ENCODE data around the gene MMP3.
"Not testable (repeated sequence)": the region's sequence is repeated elsewhere in the genome, so short reads cannot be mapped to it uniquely, and the experiment has no call there.

The MMP3 gene

DNA sequence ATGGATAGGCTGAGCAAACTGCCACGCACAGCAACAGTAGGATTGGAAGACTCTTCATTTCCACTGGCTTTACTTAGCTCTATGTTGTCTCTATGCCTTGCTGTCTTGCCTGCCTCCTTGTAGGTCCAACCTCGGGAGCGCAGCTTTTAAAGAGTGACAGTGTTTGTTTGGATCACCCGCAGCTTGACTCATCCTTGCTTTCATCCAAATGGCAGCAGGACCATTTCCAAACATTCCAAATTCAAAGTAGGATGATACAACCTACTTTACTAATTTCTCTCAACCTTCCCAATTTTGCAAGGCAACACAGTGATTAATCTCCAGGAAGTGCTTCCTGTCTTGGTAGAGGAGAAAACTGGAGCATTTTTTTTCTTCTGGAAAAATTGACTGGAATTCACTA, at the start of gene MMP3:
TSS of gene MMP3 (minus strand) at position 121 of the 400 bp plus-strand sequence. CDS start at position 58, 63 bp downstream.
- no peak for DNase-seq

DNA sequence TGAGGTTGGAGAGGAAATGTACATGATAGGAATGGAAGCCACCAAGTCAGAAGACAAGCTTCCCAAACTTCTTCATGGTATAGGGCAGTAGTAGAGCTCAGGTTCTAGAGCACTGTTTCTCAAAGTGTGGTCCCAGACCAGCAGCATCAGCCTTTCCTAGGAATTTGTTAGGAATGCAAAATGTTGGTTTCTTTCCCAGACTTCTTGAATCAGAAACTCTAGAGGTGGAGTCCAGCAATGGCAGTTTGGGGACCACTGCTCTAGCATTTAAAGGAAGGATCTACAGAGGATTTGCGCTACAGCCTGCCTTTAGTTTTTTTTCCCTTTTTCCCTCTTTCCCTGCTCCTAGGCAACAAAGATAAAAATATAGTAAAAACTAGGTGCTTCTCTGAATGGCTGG, 48.3 kb upstream of the MMP3 start:
- no peak for DNase-seq

DNA sequence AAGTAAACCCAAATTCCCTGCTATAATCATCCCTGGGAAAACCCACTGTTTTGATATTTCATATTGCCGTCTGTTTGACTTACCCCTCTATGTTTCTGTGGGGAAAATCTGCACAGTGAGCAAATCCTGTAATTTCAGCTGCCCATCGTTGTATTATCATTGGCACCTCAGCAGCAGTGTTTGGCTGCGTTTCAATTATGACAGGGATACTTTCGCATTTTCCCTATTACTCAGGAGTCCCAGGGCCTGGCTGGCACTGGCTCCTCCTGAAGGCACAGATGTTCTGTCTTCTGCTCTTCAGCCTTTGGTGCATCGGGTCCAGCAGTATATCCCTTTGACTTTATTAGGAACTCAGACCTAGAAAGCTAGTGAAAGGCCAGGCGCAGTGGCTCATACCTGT, 43.6 kb upstream of the MMP3 start:
- DNase-seq, result no peak

DNA sequence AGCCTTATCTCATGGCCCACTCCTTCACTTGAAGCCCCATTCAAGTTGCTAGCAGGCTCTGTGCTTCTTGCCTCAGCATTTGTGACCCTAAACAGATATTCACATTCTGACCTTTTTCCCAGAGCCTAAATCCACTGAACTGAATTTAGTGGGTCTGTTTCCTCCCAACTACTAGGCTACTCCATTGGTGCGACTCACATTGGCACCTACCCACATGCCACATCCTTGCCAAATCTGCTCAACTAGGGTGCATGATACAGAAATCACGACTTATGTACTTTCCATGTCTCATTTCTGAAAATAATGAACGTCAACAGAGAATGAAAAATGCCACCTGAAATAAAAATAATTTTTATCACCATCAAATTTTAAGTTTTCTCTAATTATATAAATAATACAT, 39.7 kb upstream of the MMP3 start:
- DNase-seq, result no peak

DNA sequence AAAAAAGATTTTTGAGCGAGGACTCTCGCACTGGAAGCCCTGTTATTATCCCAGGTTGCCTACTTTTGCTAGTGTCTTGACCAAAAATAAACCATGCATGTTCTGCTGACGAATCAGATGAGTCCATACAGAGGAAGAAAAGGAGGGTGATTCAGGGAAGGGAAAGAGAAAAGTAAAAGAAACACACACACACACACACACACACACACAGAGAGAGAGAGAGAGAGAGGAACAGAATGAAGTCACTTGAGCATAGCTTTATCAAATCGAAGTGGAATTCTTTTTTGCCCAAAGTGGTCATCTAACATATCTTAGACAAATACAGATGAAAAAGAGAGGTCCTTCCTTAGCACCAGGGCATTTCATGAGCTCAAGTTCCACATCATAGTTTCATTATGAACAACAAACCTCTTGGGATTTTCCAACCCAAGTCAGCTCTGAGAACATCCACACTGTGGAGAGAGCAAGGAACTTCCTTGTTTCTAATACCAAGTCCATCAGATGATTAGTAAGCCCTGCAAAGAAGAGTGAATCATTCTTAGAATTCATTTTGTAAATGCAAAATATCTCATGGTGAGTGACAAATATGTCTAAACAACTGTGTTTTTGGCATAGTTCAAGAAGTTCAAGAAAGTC, 39.1 kb upstream of the MMP3 start:
- DNase-seq, result no peak

DNA sequence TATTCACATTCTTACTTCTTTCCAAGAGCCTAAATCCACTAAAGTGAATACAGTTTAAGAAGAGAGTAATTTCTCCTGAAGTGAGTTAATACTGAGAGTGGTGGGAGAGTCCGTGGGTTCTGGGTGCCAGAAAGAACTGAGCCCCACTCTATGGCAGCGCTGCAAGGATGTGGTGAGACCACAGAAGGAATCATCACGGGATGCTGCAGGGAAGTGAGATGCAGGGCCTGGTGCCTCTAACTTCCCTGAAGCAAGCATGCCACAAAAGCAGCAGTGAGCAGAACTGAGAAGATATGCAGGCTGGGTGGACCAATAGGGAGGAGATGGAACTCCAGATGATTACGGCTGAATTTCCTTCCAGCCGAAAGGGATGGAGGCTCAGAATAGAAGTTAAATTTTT, 36.4 kb upstream of the MMP3 start:
- DNase-seq, result no peak

DNA sequence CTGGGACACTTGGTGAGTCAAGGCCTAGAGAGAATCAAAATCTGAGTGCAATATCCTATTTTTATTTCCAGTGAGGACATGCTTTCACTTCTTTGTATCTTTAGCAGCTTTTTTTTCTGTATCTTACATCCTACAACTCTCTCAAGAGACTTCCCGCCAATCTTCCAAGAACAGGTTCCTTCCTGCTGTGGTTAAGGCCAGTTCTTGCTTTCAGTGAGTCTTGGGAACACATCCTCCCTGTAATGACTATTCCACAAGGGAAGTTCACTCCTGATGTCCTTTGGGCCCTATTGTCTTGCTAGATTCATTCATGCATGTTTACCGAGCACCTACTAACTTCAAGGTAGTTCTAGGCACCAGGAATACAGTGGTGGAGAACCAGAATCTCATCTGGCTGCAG, 35.2 kb upstream of the MMP3 start:
- no peak for DNase-seq

DNA sequence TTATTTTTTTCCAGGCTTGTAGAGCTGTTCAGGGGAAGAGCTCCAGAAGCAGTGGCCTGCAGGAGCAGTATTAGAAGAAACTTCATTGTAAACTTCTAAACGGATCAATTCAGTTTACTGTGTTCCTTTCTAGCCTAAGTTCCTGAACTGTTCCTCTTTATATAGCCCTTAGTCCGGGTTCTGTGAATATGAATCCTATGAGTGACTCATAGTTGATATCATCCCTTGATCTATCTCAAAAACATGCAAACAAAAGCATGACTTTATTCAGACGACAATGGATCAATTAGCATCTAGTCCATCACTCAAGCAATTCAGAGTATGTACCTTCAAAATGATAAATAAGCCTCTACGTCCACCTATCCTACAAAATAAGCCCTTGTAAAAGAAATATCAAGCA, 31.4 kb upstream of the MMP3 start, which contains the start of gene MMP12:
TSS of gene MMP12 (minus strand) at position 131 of the 400 bp plus-strand sequence. CDS start at position 86, 45 bp downstream.
- no peak for DNase-seq

DNA sequence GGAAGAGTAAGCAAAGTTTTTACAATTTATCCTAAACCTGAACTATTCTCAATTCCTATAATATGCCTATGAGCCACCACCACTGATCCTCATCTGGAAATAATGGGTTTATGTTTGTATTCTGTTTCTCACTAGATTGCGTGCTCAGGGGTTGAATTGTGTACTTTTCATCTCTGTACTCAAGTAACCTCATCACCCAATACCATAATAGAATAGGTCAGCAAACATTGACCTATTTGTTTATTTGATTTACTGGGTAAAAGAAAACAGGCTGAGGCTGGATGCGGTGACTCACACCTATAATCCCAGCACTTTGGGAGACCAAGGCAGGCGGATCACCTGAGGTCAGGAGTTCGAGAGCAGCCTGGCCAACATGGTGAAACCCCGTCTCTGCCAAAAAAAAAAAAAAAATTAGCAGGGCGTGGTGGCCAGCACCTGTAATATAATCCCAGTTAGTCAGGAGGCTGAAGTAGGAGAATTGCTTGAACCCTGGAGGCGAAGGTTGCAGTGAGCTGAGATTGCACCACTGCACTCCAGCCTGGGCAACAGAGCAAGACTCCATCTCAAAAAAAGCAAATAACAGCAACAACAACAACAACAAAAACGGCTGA, 26.1 kb upstream of the MMP3 start:
- not testable (repeated sequence) for DNase-seq

DNA sequence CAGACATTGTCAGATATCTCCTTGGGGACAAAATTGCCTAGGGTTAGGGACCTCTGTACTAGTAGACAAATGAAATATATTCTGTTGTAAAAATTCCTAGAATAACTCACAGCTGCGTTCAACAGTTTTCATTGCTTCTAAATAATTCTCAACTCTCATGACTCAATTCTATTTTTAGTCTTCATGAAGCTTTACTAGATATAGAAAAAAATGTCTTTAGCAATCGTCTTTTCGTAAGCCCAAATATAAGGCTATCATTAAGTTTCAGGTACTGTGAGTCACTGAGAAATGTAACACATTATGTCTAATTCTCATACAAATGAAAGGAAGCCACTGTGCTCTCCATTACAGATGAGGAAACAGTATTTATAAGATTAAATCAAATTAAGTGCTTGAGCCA, 24.9 kb upstream of the MMP3 start:
- DNase-seq, result no peak

DNA sequence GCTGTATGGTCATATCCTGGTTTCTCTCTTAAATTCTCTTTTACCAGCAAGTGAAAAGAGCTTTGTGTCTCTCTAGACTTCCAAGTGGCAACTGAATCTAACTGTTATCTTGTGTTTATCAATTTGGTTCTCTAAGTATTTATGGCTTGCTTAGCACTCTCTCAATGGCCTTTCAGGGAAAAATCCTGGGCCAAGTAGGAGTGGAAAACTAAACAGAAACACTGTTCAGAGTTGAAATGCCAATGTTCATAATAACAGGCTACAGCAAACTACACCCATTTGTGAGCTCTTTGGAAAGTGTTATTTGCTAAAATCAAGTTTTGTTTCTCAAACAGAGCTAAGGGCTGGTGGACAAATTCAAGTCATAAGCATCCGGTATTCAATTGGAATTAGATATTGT, 21.3 kb upstream of the MMP3 start:
- DNase-seq, result no peak

DNA sequence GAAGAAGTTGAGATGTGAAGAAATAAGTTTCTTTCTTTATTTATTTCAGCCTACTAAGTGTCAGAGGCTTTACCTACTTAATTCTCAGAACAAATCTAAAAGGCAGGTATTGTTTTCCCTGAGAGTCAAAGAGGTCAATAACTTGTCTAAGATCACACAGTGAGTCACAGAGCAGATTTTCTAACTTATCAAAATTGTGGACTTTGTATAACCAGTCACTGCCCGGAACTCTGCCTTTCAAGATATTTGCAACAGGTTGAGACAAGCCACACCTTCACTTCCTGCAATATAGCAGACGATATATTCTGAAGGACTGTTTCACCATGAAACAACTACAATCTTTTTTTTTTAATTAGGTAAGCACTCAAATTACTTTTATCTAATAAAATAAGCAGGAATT, 10.5 kb upstream of the MMP3 start:
- no peak for DNase-seq

DNA sequence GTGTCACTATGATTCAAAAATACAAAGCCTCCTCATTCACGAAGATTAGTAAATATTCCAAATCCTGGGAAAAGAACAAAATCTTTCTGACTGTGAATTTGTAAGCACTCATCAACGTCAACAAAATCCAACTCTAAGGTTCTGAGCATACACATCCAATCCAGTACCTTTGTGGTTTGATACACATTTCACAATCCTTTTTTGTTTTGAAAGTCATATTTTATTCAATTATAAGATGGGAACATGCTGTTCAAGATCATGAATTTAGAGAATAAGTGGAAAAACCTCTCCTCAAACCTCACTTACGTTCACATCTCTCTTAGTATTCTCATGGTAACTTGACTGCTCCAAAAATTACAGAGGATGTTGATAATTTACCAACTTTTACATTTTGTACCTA, 9.6 kb upstream of the MMP3 start:
- DNase-seq, result no peak

DNA sequence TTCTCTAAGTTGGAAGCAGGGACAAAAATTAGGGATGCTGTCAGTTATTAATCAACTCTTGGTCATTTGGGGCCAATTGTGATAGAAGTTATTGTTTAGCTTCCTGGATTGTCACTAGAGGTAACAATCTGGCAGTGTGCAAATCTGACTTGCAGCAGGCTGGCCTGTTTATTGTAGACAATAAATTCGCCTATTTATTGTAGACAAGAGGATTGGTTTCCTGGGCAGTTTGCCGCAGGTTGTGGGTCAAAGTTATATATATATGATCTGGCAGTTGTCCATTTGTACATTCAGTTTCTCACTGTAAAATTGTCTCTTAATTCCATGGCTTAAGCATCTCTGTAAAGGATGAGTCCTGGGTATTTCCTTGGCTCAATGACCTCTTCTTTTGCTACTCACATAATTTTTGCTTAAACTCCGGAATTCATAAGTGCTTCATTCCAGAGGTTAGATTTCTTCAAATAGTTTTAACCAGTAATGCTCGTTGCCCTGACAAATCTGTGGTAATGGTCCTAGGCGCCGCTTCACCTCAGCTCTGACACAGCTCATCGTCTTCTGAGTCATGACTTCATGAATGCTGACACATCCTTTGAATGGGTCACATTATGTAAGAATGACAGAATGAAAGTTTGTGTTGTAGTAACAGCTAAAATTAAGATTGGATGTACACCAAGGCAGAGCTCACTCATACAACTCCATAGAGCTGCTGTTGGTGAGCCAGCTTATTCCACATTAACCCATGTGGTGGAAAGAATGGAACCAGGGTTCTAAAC, 7.8 kb upstream of the MMP3 start:
- DNase-seq, result no peak

DNA sequence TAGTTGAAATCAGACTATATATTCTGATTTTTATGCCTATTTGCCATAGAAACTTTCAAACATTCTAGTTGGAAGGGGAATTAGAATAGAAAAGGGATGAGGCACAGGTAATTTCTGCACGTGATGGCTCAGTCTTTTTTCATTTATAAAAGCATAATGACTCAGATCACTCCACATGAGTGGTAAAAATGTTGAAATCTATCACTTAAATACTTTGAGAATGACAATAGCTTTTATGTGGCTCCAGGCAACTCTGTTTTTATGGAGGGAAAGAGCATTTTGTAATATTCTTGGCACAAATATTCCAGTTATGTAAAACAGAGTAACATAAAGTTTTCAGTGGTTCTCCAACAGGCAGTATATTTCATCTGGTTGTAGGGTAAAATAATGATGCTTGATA, 5.9 kb upstream of the MMP3 start:
- no peak for DNase-seq

DNA sequence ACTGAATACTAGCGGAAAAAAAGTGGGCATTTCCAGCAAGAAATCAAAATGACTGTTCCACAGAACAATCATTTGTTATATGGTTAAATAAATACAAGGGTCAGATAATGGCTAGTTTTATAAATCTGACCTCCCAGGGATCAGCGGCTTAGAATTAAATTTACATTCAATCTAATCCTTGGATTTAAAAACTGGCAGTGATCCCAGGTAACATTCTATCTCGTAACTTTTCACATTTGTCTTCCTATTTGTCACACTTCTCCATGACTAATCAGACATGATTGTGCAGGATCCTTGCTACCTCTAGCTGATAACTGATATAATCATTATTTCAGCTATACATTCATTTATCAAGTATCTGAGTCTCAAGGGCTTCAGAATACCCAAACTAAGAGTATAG, 2.9 kb upstream of the MMP3 start:
- no peak for DNase-seq

DNA sequence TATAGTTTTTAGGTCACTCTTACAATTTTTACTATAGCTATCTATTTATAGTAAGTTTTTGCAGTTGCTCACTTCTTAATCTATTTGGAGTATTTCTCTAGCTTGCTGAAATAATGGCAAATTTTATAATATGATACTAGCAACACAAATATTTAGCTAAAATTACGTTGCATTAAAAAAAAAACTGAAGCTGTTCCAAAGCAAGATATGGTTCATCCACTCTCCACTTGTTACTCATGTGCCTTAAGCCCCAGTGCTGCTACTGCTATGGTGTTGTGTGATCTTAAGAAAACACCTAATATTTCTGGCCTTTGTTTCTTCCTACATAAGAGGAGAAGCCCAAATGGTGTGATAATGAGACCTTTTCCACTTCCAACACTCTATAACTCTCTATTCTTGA, 479 bp downstream of the MMP3 start:
- DNase-seq, result no peak

DNA sequence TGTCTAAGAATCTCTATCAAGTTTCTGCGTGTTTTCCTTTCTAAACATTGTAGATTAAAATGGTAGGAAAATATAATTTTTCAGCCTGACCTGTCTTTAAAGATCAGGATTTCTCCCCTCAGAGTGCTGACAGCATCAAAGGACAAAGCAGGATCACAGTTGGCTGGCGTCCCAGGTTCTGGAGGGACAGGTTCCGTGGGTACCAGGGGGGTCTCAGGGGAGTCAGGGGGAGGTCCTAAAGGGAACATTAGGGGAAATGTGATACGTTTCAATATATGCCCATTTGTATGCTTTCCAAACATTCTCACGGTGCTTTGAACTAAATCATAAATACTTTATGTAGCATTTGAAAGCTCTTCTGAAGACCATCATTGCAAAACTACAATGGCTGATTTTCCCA, 3.4 kb downstream of the MMP3 start:
- no peak for DNase-seq

DNA sequence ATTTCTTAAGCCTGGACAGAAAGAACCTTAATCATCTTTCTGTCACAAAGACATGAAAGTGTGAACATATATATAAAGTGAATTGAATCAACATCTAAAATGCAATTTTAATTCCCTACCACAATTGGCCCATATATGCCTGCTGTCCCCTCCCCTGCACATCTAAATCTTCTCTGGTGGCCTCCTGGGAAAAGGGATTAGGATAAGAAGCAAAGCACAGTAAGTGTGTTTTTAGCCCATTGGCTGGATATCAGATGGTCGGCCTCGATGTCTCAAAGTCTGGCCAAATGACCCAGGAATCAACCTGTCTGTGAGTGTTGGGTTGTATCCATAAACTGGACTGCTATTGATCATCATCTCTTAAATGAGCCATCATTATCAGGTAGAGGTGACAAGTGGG, 5.8 kb downstream of the MMP3 start:
- no peak for DNase-seq

DNA sequence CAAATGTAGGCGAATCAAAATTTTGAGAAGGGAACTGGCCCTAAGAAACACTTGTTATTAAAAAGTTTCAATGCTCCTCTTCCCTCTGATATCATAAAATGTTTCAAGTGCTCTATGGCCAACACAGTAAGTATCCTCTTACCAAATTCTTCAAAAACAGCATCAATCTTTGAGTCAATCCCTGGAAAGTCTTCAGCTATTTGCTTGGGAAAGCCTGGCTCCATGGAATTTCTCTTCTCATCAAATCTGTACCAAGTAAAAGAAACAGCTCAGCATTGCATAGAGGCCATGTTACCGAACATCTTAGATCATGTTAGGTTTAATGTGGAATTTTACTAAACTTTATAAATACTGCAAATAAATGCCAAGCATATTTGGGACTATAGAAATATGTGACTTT, 6.3 kb downstream of the MMP3 start:
- no peak for DNase-seq

DNA sequence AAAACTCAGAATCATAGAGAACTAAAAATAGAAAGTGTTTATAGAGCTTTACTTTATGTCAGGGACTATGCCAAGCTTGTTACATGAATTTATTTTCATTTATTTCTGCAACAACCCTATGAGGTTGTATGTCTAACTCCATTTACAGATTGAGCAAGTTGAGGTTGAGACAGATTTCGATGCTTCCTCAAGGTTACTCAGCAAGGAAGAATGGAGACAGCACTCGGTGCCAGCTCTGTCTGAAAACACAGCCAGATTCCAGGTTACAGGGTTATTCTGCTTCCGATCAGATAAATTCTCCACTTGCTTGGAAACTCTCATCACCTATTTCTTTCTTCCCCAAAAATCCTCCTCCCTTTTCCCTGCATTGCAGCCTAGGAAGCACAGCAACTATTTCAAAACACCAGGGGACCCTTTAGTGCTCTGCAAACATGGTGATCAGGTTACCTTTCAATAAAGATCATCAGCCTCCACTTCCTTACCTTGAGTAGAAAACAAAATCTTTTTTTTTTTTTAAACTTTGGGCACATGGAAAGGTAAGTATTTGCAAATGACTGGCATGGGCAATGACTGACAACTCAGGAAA, 7.0 kb downstream of the MMP3 start:
- DNase-seq, result no peak

DNA sequence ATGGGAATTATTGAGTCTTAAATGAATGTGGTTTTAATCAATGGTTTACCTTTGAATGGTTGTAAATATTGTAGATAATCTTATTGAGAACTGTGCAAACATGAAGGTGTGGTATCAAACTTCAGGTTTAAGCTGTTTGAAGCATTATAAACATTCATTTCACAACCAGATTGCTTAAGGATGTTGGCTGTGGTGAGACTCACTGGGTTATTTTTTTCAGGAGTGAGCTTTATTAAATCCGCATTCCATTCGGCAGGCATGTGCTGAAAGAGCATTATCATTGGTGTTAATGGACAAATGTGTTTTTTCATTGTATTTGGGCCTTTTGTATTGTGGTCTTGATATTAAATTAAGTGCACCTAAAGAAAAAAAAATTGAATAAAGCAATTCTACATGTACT, 9.7 kb downstream of the MMP3 start:
- DNase-seq, result no peak

DNA sequence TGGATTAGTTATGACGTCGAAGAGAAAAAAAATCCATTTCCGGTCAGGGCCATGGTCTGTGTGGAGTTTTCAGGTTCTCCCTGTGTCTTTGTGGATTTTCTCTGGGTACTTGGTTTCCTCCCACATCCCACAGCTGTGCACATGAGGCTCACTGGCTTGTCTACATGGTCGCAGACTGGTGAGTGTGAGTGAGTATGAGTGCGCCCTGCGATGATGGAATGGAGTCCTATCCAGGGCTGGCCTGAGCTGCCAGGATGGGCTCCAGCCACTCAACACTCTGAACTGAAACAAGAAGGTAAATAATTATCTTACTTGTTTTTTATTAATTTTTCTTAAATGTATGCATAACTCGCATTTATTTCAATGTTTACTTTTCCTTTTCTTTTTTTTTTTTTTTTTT, 10.8 kb downstream of the MMP3 start:
- DNase-seq, result no peak

Measured in stimulated activated CD4-positive, alpha-beta T cell treated with anti-CD3 and anti-CD28 coated beads, Interleukin-4, amount 100 ng/mL, for 4 hours (primary cell).